Endothelial cell of umbilical vein (primary cell): ENCODE results near the gene STKLD1.

ENCODE experiments used
- CTCF ChIP-seq, 2 donors: IDR thresholded peaks; 1 replicate in 1 of 2; 2 replicates in 1 of 2; pipeline ENCODE4 v1.5.1; 2011; ENCODE audit warnings: low read length in 2 of 2, mild to moderate bottlenecking in 2 of 2, moderate library complexity in 2 of 2, control low read depth in 1 of 2, inconsistent platforms in 1 of 2, low read depth in 1 of 2; ENCODE audit not compliant: insufficient read depth in 1 of 2; ENCODE audit errors: extremely low read depth in 1 of 2
- EZH2 ChIP-seq: IDR thresholded peaks from 2 replicates; pipeline ENCODE4 v1.6.1; 2012; ENCODE audit warnings: borderline replicate concordance, low read depth, mild to moderate bottlenecking, moderate library complexity, low read length, inconsistent platforms; ENCODE audit not compliant: severe bottlenecking
- JUN ChIP-seq: IDR thresholded peaks from 2 replicates; pipeline ENCODE4 v1.6.1; 2011; ENCODE audit warnings: borderline replicate concordance, low read depth; ENCODE audit not compliant: insufficient read length, insufficient read depth
- MYC ChIP-seq: IDR thresholded peaks from one replicate; pipeline ENCODE4 v1.6.1; 2011; ENCODE audit warnings: mild to moderate bottlenecking, low read depth, low read length
- POLR2A ChIP-seq: IDR thresholded peaks from 2 replicates; pipeline ENCODE4 v1.6.1; 2012; ENCODE audit warnings: low read depth, mild to moderate bottlenecking, control low read depth, low read length
- POLR2AphosphoS5 ChIP-seq: IDR thresholded peaks from 2 replicates; pipeline ENCODE4 v1.6.1; 2012; ENCODE audit warnings: low read depth, mild to moderate bottlenecking, control low read depth, low read length, moderate library complexity; ENCODE audit not compliant: insufficient read depth

GRCh38 chr9:133423216-133423615, 47.0 kb downstream of the STKLD1 start:
- no peak for TF ChIP-seq CTCF (IDR thresholded peaks at IDR 0.05; ENCODE audit: extremely low read depth in 1 of 2, insufficient read depth in 1 of 2, low read depth in 1 of 2, low read length in 2 of 2)
- no peak for TF ChIP-seq POLR2AphosphoS5
- no peak for TF ChIP-seq JUN
- no peak for TF ChIP-seq POLR2A
- no peak for TF ChIP-seq MYC
- no peak for TF ChIP-seq EZH2
